SK-N-SH (cell line): Measurements from ENCODE around the gene MEPE. TPM values are rescaled to one million over a fixed set of nuclear protein-coding genes. Genes with fewer than 3 reads are reported as not detected.

ENCODE experiments used
- CTCF ChIA-PET: fragments of 300-600, 350-600 bp; formaldehyde crosslinking; extraction: SDS; loops from one replicate; lab custom pipeline; 2021; lab: Yijun Ruan, JAX
- POLR2A ChIA-PET: fragments of 350-600 bp; sonication (Branson Sonifier 250); formaldehyde crosslinking; extraction: SDS; loops from one replicate; lab custom pipeline; 2020; ENCODE audit warnings: antibody characterized with exemption, inconsistent platforms; lab: Yijun Ruan, JAX
- DNase-seq: peaks from one replicate; pipeline ENCODE4 v3.0.0; 2012
- H2AFZ ChIP-seq: fragments of 200-600 bp; sonication (generic); 2 replicates; pipeline ENCODE4 v1.8.1; 2016; ENCODE audit warnings: antibody characterized with exemption, mild to moderate bottlenecking, low read depth
- H3F3A ChIP-seq: fragments of 200-600 bp; sonication (generic); replicated peaks from 2 replicates; pipeline ENCODE3; 2016; ENCODE audit warnings: antibody characterized with exemption, mild to moderate bottlenecking; ENCODE audit not compliant: insufficient read depth
- H3K27ac ChIP-seq, 2 experiments: fragments of 200-500 bp in 1 of 2; fragments of 200-600 bp in 1 of 2; sonication (Bioruptor generic) in 1 of 2; sonication (generic), shearing (Covaris generic) in 1 of 2; 2 replicates each; pipeline versions ENCODE4 v1.5.1 to v1.6.1; 2014 to 2016; ENCODE audit warnings: low read depth in 2 of 2, inconsistent platforms in 1 of 2, low read length in 1 of 2, mild to moderate bottlenecking in 1 of 2, mixed read lengths in 1 of 2
- H3K27me3 ChIP-seq: fragments of 200-600 bp; sonication (generic), shearing (Covaris generic); 2 replicates; pipeline ENCODE4 v1.6.1; 2016; ENCODE audit warnings: mixed run types; ENCODE audit not compliant: insufficient read depth
- H3K36me3 ChIP-seq, 2 experiments: fragments of 200-500 bp in 1 of 2; fragments of 200-600 bp in 1 of 2; sonication (Bioruptor generic) in 1 of 2; sonication (generic) in 1 of 2; replicated peaks in 1 of 2; 2 replicates each; pipeline versions ENCODE3 to v1.5.1; 2014 to 2016; ENCODE audit warnings: low read length in 1 of 2, mild to moderate bottlenecking in 1 of 2; ENCODE audit not compliant: insufficient read depth in 2 of 2, control insufficient read depth in 1 of 2
- H3K4me1 ChIP-seq, 2 experiments: fragments of 200-500 bp in 1 of 2; fragments of 200-600 bp in 1 of 2; sonication (Bioruptor generic) in 1 of 2; sonication (generic), shearing (Covaris generic) in 1 of 2; 2 replicates each; pipeline versions ENCODE4 v1.5.1 to v1.6.1; 2014 to 2016; ENCODE audit warnings: low read depth in 1 of 2, low read length in 1 of 2, mixed run types in 1 of 2; ENCODE audit not compliant: insufficient read depth in 2 of 2, control insufficient read depth in 1 of 2
- H3K4me2 ChIP-seq: fragments of 200-600 bp; sonication (generic), shearing (Covaris generic); 2 replicates; pipeline ENCODE4 v1.6.1; 2017; ENCODE audit warnings: mixed run types
- H3K4me3 ChIP-seq, 2 experiments: fragments of 200-500 bp in 1 of 2; fragments of 200-600 bp in 1 of 2; sonication (Bioruptor generic) in 1 of 2; sonication (generic), shearing (Covaris generic) in 1 of 2; 2 replicates each; pipeline versions ENCODE4 v1.5.1 to v1.8.1; 2014 to 2016; ENCODE audit warnings: low read depth in 2 of 2, inconsistent platforms in 1 of 2, low read length in 1 of 2, mild to moderate bottlenecking in 1 of 2, mixed read lengths in 1 of 2, moderate library complexity in 1 of 2
- H3K79me2 ChIP-seq: fragments of 200-600 bp; sonication (generic); 2 replicates; pipeline ENCODE4 v1.8.1; 2017; ENCODE audit warnings: mild to moderate bottlenecking; ENCODE audit not compliant: insufficient read depth
- H3K9ac ChIP-seq: fragments of 200-600 bp; sonication (generic); 2 replicates; pipeline ENCODE4 v1.6.1; 2017; ENCODE audit warnings: mixed run types
- H3K9me2 ChIP-seq: fragments of 200-600 bp; sonication (generic); 2 replicates; pipeline ENCODE4 v1.6.1; 2017; ENCODE audit warnings: mixed run types
- H3K9me3 ChIP-seq: fragments of 200-600 bp; sonication (generic); 2 replicates; pipeline ENCODE4 v1.6.1; 2017; ENCODE audit warnings: mixed run types, mild to moderate bottlenecking, moderate library complexity
- H4K20me1 ChIP-seq: fragments of 200-600 bp; sonication (generic); 2 replicates; pipeline ENCODE4 v1.6.1; 2017; ENCODE audit warnings: mild to moderate bottlenecking, mixed run types; ENCODE audit not compliant: insufficient read depth
- CHD2 ChIP-seq: fragments of 150-350 bp; IDR thresholded peaks from 2 replicates; pipeline ENCODE4 v1.6.1; 2018; ENCODE audit warnings: low read length; ENCODE audit not compliant: partially characterized antibody
- CTCF ChIP-seq: fragments of 200-600 bp; sonication (generic); IDR thresholded peaks from 2 replicates; pipeline ENCODE4 v1.6.1; 2017; ENCODE audit warnings: antibody characterized with exemption, mild to moderate bottlenecking, moderate library complexity
- EP300 ChIP-seq, 2 experiments: IDR thresholded peaks; 2 replicates each; pipeline versions ENCODE4 v1.4.0 to v1.6.1; 2012; ENCODE audit warnings: borderline replicate concordance in 1 of 2, low read depth in 1 of 2, low read length in 1 of 2
- EZH2phosphoT487 ChIP-seq: fragments of 200-600 bp; sonication (generic); IDR thresholded peaks from 2 replicates; pipeline ENCODE4 v1.6.1; 2017; ENCODE audit warnings: low read depth, mixed run types, mild to moderate bottlenecking, antibody characterized with exemption, moderate library complexity, borderline replicate concordance
- FOSL2 ChIP-seq: IDR thresholded peaks from 2 replicates; pipeline ENCODE4 v1.4.0; 2012; ENCODE audit warnings: low read depth, mild to moderate bottlenecking, moderate library complexity, borderline replicate concordance
- FOXJ3 ChIP-seq: sonication (generic); formaldehyde crosslinking; IDR thresholded peaks from 2 replicates; pipeline ENCODE4 v1.5.1; 2020; ENCODE audit warnings: mild to moderate bottlenecking, missing genetic modification reagents
- GABPA ChIP-seq: IDR thresholded peaks from 2 replicates; pipeline ENCODE4 v1.4.0; 2012; ENCODE audit warnings: low read depth, mild to moderate bottlenecking
- IRF3 ChIP-seq: fragments of 150-350 bp; IDR thresholded peaks from 2 replicates; pipeline ENCODE4 v1.6.1; 2016; ENCODE audit warnings: mild to moderate bottlenecking, low read depth, low read length
- MAX ChIP-seq: IDR thresholded peaks from 2 replicates; pipeline ENCODE4 v1.4.0; 2012; ENCODE audit warnings: low read depth
- NFIC ChIP-seq: IDR thresholded peaks from 2 replicates; pipeline ENCODE4 v1.4.0; 2012; ENCODE audit warnings: borderline replicate concordance
- NRF1 ChIP-seq: IDR thresholded peaks from 2 replicates; pipeline ENCODE4 v1.6.1; 2012; ENCODE audit warnings: low read depth, mild to moderate bottlenecking, low read length
- PBX3 ChIP-seq: IDR thresholded peaks from 2 replicates; pipeline ENCODE4; 2012
- POLR2AphosphoS5 ChIP-seq: IDR thresholded peaks from 2 replicates; pipeline ENCODE4 v1.6.1; 2012; ENCODE audit warnings: low read depth, low read length
- RCOR1 ChIP-seq: fragments of 150-350 bp; IDR thresholded peaks from 2 replicates; pipeline ENCODE4 v1.6.1; 2017; ENCODE audit warnings: antibody characterized with exemption, low read length
- REST ChIP-seq: IDR thresholded peaks from 2 replicates; pipeline ENCODE4 v1.6.1; 2012; ENCODE audit warnings: mild to moderate bottlenecking, low read depth, low read length, moderate library complexity
- RXRA ChIP-seq: IDR thresholded peaks from 2 replicates; pipeline ENCODE4 v1.4.0; 2012; ENCODE audit warnings: low read depth, mild to moderate bottlenecking, borderline replicate concordance
- TCF12 ChIP-seq: IDR thresholded peaks from 2 replicates; pipeline ENCODE4 v1.4.0; 2012
- USF2 ChIP-seq: fragments of 150-350 bp; IDR thresholded peaks from 2 replicates; pipeline ENCODE4 v1.6.1; 2017; ENCODE audit warnings: antibody characterized with exemption, low read length, low read depth, borderline replicate concordance
- YY1 ChIP-seq: IDR thresholded peaks from 2 replicates; pipeline ENCODE4 v1.4.0; 2012; ENCODE audit warnings: low read depth, mild to moderate bottlenecking
- ZBTB33 ChIP-seq: IDR thresholded peaks from 2 replicates; pipeline ENCODE4 v1.4.0; 2012; ENCODE audit warnings: low read depth, borderline replicate concordance
- WGBS: methylation state at CpG from one replicate; pipeline ENCODE4 v1.1.6; 2017; ENCODE audit warnings: low lambda C conversion rate; 5-methylcytosine and 5-hydroxymethylcytosine counted together
- polyA plus RNA-seq, 3 experiments: library from polyadenylated mRNA; depleted of rRNA; stranded (reverse); fragments of >200 nt; gene quantifications; 2 replicates each; pipeline ENCODE4 v1.2.3, GENCODE V29; 2012

Gene MEPE
- polyA plus RNA-seq, 1 of the 3 experiments (the other 2 are of a cell fraction), result not detected

GRCh38 chr4:87849612-87850011 is 16.8 kb downstream of the MEPE start:
- no peak overlapping the region for H3K27ac ChIP-seq
- no peaks in the 10 kb centered on the region for H3K9me3 ChIP-seq
- TF ChIP-seq YY1, result no peak
- no peak for TF ChIP-seq FOXJ3
- no peak for TF ChIP-seq CHD2
- TF ChIP-seq EZH2phosphoT487, result no peak
- no peak for TF ChIP-seq RCOR1
- no peak for TF ChIP-seq CTCF
- TF ChIP-seq REST, result no peak
- TF ChIP-seq RXRA, result no peak
- no peak for TF ChIP-seq POLR2AphosphoS5
- no peak for TF ChIP-seq TCF12
- TF ChIP-seq ZBTB33, result no peak
- TF ChIP-seq NRF1, result no peak
- TF ChIP-seq EP300 (IDR thresholded peaks at IDR 0.05; ENCODE audit: borderline replicate concordance in 1 of 2, low read depth in 1 of 2, low read length in 1 of 2), result no peak
- TF ChIP-seq USF2, result no peak
- TF ChIP-seq FOSL2, result no peak
- TF ChIP-seq PBX3, result no peak
- TF ChIP-seq IRF3, result no peak
- TF ChIP-seq GABPA, result no peak
- TF ChIP-seq NFIC, result no peak
- no peak for TF ChIP-seq MAX
- no peak overlapping the region for H3K9ac ChIP-seq
- ChIA-PET CTCF (interaction anchor here (1.0 to 9.4 kb wide), 33 partner anchors 10 to 1353 kb away, joined by 3 to 182 read pairs (median 6); partner anchors contain the start of genes MEPE and SPP1), POLR2A (no interaction called here)
- no peak overlapping the region for H2AFZ ChIP-seq
- no peak overlapping the region for H3K4me2 ChIP-seq
- peaks cover under 1% of the 10 kb centered on the region for H3F3A ChIP-seq
- H3K4me3 ChIP-seq, result no peak overlapping the region
- H3K4me1 ChIP-seq, result peaks cover 0 to 3% of the 10 kb centered on the region in 2 experiments; a peak in 2 of 4 replicates
- H4K20me1 ChIP-seq, result no peaks in the 10 kb centered on the region
- 44% methylated on average over 4 of the region's 4 CpGs for WGBS
- no peak for DNase-seq
- no peaks in the 10 kb centered on the region for H3K36me3 ChIP-seq
- no peaks in the 10 kb centered on the region for H3K27me3 ChIP-seq
- no peaks in the 10 kb centered on the region for H3K79me2 ChIP-seq
- no peaks in the 10 kb centered on the region for H3K9me2 ChIP-seq
